ENCODE measurements around the gene RNU1-1.
"Not testable (repeated sequence)": the region's sequence is repeated elsewhere in the genome, so short reads cannot be mapped to it uniquely, and the experiment has no call there.

DNA sequence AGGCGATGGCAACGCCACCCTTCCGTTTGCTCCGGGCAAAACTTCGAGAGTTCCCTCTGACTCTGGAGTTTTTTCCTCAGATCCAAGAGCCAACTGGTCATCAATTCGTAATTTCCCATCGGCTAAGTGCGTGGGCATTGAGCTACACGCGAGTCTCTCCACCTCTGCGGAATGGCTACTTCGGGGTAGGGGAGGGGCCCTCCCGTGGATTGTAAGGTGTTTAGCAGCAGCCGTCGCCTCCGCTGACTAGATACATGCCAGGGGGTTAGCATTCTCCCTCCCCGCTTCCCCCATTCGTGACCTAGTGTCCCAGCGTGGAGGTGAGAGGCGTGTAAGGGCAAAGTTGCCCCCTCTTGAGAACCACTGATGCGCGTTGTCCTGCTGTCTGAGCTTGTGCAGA is 21.8 kb upstream of the RNU1-1 start:
- TF ChIP-seq, protein P1, sequence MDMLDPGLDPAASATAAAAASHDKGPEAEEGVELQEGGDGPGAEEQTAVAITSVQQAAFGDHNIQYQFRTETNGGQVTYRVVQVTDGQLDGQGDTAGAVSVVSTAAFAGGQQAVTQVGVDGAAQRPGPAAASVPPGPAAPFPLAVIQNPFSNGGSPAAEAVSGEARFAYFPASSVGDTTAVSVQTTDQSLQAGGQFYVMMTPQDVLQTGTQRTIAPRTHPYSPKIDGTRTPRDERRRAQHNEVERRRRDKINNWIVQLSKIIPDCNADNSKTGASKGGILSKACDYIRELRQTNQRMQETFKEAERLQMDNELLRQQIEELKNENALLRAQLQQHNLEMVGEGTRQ (CRISPR knock-in tag; IDR thresholded peaks at IDR 0.05), result not testable (repeated sequence)
- TF ChIP-seq, protein P2, sequence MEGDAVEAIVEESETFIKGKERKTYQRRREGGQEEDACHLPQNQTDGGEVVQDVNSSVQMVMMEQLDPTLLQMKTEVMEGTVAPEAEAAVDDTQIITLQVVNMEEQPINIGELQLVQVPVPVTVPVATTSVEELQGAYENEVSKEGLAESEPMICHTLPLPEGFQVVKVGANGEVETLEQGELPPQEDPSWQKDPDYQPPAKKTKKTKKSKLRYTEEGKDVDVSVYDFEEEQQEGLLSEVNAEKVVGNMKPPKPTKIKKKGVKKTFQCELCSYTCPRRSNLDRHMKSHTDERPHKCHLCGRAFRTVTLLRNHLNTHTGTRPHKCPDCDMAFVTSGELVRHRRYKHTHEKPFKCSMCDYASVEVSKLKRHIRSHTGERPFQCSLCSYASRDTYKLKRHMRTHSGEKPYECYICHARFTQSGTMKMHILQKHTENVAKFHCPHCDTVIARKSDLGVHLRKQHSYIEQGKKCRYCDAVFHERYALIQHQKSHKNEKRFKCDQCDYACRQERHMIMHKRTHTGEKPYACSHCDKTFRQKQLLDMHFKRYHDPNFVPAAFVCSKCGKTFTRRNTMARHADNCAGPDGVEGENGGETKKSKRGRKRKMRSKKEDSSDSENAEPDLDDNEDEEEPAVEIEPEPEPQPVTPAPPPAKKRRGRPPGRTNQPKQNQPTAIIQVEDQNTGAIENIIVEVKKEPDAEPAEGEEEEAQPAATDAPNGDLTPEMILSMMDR (IDR thresholded peaks at IDR 0.05), result not testable (repeated sequence)
- not testable (repeated sequence) for TF ChIP-seq NFYB (CRISPR knock-in tag; conservative IDR thresholded peaks at IDR 0.05; ENCODE audit: low read depth); JUN (CRISPR knock-in tag; IDR thresholded peaks at IDR 0.05); ATF1 (CRISPR knock-in tag; IDR thresholded peaks at IDR 0.05); SP1 (CRISPR knock-in tag; conservative IDR thresholded peaks at IDR 0.05); NR1H2 (CRISPR knock-in tag; IDR thresholded peaks at IDR 0.05); CBFB (CRISPR knock-in tag; IDR thresholded peaks at IDR 0.05; ENCODE audit: low read depth)
- TF ChIP-seq, protein P3, sequence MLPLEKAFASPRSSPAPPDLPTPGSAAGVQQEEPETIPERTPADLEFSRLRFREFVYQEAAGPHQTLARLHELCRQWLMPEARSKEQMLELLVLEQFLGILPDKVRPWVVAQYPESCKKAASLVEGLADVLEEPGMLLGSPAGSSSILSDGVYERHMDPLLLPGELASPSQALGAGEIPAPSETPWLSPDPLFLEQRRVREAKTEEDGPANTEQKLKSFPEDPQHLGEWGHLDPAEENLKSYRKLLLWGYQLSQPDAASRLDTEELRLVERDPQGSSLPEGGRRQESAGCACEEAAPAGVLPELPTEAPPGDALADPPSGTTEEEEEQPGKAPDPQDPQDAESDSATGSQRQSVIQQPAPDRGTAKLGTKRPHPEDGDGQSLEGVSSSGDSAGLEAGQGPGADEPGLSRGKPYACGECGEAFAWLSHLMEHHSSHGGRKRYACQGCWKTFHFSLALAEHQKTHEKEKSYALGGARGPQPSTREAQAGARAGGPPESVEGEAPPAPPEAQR (CRISPR knock-in tag; IDR thresholded peaks at IDR 0.05), result not testable (repeated sequence)

Measured in WTC11 (cell line).